Measurements from ENCODE around the gene USP37.

DNA sequence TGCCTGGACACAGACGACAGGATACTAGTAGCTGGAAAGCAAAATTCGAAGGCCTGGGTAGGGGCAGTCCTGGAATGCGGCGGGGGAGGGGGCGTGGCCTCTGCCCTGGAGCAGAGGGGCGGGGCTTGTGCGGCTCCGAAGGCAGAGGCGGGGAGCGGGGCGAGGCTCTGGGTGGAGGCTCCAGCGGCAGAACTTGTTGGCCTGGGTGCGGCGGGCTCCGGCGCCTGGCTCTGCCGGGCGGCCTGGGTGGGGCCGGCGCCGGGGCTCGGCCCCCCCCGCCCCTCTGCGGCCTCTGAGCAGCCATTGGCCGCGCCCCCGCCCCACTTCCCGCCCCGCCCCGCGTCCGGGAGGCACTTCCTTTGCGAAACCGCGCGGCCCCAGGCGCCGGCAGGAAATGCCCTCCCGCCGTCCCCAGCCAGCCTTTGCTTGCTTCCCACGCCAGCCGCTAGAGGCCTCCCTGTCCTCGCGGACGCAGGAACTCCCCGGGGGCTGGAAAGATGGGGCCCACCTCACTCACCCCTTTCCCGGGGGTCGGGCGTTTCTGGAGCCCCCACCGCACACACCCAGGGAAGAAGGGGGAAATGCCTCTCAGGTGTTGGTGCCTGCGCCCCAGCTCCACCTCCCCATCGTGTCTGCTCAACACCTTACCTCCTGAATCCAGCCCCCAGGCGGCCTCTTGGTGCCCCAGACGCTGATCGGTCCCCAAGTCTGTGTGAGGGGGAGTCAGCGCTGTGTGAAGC, 161.8 kb downstream of the USP37 start:
- TF ChIP-seq, protein P1, sequence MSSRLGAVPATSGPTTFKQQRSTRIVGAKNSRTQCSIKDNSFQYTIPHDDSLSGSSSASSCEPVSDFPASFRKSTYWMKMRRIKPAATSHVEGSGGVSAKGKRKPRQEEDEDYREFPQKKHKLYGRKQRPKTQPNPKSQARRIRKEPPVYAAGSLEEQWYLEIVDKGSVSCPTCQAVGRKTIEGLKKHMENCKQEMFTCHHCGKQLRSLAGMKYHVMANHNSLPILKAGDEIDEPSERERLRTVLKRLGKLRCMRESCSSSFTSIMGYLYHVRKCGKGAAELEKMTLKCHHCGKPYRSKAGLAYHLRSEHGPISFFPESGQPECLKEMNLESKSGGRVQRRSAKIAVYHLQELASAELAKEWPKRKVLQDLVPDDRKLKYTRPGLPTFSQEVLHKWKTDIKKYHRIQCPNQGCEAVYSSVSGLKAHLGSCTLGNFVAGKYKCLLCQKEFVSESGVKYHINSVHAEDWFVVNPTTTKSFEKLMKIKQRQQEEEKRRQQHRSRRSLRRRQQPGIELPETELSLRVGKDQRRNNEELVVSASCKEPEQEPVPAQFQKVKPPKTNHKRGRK (CRISPR knock-in tag; IDR thresholded peaks at IDR 0.05): no peak
- TF ChIP-seq ZNF431 (CRISPR knock-in tag; IDR thresholded peaks at IDR 0.05; ENCODE audit: borderline replicate concordance, low read depth) (no peak), BCL6 (CRISPR knock-in tag; IDR thresholded peaks at IDR 0.05) (peak; percentile 63), DR1 (CRISPR knock-in tag; IDR thresholded peaks at IDR 0.05) (peak; percentile 30; the same call in 1 of the 2 replicates), ZBTB1 (CRISPR knock-in tag; IDR thresholded peaks at IDR 0.05; ENCODE audit: borderline replicate concordance) (no peak), CREB1 (IDR thresholded peaks at IDR 0.05) (0 out of 2 replicates have a peak, but pooled peaks have one; percentile 11), CREB1 (CRISPR knock-in tag; IDR thresholded peaks at IDR 0.05) (no peak), BRCA1 (CRISPR knock-in tag; IDR thresholded peaks at IDR 0.05) (no peak; the same call in 1 of the 2 replicates), ZNF713 (CRISPR knock-in tag; IDR thresholded peaks at IDR 0.05) (no peak; the same call in 1 of the 2 replicates)
- TF ChIP-seq, protein P2, sequence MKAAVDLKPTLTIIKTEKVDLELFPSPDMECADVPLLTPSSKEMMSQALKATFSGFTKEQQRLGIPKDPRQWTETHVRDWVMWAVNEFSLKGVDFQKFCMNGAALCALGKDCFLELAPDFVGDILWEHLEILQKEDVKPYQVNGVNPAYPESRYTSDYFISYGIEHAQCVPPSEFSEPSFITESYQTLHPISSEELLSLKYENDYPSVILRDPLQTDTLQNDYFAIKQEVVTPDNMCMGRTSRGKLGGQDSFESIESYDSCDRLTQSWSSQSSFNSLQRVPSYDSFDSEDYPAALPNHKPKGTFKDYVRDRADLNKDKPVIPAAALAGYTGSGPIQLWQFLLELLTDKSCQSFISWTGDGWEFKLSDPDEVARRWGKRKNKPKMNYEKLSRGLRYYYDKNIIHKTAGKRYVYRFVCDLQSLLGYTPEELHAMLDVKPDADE (CRISPR knock-in tag; IDR thresholded peaks at IDR 0.05): no peak
- TF ChIP-seq, protein P3, sequence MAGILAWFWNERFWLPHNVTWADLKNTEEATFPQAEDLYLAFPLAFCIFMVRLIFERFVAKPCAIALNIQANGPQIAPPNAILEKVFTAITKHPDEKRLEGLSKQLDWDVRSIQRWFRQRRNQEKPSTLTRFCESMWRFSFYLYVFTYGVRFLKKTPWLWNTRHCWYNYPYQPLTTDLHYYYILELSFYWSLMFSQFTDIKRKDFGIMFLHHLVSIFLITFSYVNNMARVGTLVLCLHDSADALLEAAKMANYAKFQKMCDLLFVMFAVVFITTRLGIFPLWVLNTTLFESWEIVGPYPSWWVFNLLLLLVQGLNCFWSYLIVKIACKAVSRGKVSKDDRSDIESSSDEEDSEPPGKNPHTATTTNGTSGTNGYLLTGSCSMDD (CRISPR knock-in tag; IDR thresholded peaks at IDR 0.05): no peak
- TF ChIP-seq, protein P4, sequence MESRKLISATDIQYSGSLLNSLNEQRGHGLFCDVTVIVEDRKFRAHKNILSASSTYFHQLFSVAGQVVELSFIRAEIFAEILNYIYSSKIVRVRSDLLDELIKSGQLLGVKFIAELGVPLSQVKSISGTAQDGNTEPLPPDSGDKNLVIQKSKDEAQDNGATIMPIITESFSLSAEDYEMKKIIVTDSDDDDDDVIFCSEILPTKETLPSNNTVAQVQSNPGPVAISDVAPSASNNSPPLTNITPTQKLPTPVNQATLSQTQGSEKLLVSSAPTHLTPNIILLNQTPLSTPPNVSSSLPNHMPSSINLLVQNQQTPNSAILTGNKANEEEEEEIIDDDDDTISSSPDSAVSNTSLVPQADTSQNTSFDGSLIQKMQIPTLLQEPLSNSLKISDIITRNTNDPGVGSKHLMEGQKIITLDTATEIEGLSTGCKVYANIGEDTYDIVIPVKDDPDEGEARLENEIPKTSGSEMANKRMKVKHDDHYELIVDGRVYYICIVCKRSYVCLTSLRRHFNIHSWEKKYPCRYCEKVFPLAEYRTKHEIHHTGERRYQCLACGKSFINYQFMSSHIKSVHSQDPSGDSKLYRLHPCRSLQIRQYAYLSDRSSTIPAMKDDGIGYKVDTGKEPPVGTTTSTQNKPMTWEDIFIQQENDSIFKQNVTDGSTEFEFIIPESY (CRISPR knock-in tag; IDR thresholded peaks at IDR 0.05): no peak

All from HepG2 (cell line).